Activated CD4-positive, alpha-beta T cell treated with anti-CD3 and anti-CD28 coated beads, Interleukin-2, amount 50 U/mL, for 16 hours (primary cell): ENCODE results near the gene ASAP2.

Source experiments
- DNase-seq: peaks from one replicate; pipeline ENCODE4 v3.0.0-alpha.2; 2020

Gene ASAP2

DNA sequence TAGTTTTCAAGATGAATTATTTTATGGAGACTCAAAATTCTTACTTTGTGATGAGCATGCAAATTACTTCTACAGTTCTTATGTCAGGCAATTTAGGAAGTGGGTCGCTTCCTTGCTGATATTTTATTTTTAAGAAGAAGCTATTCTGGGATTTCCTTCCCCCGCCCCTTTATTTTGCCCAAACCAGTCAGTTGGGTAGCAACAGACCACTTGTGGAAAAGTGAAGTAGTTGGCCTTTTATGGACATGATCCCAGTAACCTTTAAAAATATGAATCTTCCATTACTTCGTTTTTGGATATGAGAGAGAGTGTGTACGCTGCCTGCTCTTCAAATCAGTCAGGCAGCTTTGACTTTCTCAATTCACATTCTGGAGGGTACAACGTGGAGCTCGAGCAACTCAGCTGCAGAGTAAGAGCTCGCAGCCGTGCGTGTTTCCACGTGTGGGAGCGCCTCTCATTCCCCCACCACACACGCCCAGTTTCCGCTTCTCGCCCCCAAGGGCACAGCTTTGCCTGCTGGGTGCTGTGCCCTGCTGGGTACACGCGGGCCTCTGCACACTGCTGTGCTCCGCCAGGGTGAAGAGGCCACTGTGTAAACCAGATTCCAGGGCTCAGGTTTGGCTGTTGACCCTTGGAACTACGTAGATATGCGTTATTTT, 124.1 kb downstream of the ASAP2 start:
- no peak for DNase-seq

DNA sequence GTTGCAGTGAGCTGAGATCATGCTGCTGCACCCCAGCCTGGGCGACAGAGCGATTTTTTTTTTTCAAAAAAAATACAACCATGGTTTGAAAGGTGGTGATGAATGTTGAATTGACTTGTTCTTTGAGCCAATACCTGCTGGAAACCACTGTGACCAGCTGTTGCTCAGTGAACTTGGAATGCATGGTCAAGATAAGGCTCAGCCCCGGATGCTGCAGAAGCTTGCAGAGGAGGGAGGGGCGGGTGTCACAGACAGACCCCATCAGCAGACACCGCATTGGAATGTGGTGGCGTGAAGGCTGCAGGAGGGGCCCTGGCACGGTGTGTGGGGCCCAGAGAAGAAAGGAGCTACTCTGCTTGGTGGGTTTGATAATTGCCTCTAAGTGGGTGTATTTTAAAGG, 125.1 kb downstream of the ASAP2 start:
- no peak for DNase-seq

DNA sequence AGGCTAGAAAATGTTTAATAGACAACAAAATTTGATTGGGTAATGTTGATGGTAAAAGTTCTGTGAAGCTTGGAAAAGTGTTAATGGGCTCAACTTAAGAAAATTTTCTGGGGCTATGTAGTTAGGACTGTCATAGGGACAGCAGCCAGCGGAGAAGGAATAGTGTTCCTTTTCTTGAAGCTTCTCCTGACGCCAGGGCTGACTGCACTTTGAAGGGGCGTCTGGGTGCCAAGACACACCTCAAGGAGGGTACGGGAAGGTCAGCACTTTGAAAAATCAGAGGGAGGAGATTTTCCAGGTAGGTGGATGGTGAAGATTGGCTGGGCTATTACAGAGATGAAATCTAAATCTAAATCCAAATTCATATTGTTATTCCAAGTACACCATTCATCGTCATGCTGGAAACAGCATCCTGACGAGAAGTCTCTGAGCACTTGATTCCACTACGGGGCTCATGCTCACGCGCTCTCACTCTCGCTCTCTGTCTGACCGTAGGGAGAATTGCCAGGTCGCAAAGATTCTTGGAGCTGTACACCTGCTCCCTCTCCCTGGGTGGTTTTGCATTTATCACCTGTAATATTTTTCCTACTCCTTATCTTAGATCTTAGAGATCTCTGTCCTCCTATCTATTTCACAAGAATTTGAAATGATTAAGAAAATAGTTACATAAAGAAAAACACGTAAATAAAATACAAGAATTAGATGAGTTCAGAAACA, 125.7 kb downstream of the ASAP2 start:
- no peak for DNase-seq

DNA sequence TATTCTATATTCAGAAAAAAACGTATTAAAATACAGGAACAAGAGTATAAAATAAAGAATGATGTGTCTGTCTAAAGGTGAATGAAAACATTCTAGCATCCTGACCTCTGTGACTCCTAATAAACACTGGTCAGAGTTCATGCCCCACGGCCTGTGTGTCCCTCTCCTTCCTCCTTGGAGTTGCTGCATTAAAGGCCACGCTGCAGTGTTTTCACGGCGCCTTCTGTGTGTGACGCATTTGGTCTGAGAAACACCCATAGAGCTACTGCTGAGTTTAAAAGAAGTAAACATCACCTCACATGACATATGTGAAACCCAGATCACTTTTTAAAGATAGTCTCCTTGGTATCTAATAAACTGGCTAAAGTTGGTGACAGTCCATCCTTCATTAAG, 126.2 kb downstream of the ASAP2 start:
- DNase-seq: no peak

DNA sequence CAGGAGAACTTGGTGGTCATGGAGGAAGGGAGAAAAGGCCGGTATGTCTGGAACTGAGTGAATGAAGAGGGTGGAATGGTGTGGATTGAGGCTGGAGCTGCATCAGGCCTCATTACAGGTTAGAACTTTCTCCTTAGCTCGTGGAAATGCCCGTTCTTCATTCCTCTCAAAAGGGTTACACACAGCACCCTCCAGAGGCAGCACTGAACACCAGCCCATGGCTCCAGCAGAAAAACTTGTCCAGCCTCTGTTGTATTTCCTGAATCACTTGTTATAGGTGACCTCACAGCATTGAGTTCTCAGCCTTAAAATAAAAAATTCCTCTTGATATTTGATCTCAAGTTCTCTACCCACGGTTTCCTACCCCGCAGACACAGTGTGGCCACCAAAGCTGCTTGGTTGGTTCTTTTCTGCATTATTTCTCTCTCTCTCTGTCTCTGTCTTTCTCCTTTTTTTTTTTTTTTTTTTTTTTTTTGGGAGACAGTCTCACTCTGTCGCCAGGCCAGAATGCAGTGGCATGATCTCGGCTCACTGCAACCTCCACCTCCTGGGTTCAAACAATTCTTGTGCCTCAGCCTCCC, 127.1 kb downstream of the ASAP2 start:
- DNase-seq: peak; percentile 13

DNA sequence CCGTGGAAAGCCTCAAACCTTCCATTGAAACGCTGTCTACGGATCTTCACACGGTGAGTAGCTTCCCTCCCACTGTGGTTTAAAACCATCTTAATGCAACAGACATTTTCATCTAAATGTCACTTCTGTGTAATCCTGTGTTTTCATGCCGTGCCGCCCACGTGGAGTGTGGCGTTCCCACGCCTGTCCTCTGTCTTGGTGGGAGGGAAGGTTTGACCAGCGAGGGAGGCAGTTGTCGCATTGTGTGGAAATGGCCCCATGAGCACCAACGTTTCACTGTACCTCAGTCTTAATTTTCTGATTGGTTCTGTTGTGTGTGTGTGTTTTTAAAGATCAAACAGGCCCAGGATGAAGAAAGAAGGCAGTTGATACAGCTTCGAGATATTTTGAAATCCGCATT, 128.1 kb downstream of the ASAP2 start:
- DNase-seq: no peak

DNA sequence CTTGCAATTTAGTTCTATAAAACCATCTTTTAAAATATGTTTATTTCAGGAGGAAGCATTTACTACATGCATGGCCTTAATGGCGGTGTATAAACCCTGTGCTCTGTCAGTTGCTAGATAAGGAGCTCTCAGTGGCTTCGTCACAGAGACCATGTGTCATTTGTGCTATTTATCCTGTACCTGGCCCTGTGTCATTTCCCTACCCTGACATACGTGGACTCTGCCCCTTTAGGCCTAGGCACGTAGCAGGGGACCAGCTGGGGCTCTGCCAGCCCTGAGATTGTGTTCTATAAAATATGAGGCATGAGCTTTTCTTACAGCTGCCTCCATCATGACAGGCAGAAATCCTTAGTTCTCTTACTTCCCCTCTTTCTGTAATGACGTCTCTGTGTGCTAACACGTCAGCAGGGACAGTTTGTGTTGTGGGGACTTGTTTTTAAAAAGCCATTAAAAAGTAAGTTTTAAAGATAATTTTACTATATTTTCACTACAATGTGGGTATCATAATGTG, 128.8 kb downstream of the ASAP2 start:
- no peak for DNase-seq

DNA sequence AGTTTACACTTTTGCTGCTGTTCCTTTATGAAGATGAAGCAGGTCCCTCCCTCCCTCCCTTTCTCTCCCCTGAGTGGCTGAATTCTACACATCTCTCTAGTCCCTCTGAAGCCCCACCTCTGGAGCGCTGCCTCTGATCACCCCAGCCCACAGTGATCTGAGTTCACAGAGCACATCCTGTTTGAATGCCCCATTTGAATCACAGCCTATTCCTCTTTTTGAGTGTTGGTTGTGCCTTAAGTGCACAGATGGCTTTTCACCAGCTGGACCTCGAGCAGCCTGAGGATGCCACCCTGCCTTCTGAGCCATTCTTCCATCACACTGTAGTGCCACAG, 129.6 kb downstream of the ASAP2 start:
- peak; percentile 39 for DNase-seq

DNA sequence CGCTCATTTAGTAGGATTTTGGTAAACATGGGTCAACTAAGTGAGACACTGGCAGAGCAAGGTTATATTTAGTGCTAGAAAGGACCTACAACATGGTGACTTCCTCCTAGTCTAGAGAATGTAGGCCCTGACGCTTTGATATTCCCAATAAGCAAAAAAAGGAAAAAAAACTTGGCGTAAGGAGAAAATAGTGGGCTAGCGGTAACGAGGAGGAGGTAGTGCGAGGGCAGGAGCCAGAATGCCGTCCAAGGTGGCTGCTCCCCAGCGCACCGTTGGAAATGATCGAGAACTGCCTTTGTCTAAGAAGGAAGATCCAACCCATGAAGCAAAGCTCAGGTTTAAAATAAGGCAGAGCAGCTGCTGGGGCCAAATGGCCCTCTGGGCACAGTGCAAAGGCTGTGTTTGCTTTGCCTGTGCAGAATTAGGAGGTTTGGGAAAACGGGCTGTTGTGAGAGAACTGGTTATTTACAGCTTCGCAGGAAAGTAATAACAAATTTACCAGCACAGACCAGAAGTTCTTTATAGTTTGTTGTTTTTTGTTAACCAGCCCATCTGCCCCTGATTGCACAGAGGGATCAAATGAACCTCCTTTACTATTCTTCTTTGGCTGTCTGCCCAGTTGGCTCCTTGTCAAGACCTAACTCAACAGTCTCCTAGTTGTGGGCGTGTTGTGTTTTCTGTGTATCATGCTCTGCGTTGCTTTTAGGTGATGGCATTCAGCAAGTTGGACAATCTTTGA, 130.1 kb downstream of the ASAP2 start:
- no peak for DNase-seq

DNA sequence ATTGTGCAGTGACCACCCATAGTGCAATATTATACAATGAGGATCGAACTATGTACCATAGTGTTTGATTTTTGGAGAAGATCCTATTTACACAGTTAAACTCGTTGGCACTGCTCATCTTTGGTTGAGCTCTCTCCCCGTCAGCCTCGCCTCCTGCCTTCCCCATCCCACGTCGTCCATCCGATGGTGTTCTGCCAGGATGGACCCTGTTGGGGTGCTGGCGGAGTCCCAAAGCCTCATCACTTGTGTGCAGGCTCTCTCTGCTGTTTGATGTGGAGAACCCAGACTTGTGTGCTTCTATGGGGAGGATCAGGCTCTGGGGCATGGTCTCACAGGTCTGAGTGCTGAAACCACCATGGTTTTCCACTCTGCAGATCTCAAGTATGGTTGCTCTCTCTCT, 131.3 kb downstream of the ASAP2 start:
- no peak for DNase-seq

DNA sequence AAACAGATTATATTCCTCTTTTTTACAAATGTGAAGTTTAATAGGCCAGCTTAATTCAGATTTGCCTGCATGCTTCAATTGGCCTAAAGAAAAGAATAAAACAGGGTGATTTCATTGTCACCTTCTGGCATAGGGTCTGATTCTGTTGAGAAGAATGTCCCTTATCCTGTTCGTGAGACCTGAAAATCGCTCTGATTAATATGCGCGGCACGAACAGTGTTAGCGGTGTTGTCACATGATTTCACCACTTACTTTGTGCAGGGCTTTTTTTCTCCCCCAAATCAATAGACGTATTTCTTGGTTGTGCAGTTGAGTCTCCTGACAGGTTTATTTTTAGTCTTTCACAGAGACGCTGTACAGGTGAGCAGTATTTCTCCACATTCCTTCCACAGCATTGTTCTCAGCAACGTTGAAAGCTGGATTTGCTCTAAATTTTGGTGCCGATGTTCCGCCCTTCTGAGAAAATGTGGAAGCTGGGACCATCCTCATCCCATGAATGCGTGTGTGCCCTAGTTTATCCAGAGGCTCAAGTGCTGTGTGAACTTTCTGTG, 134.8 kb downstream of the ASAP2 start:
- no peak for DNase-seq

DNA sequence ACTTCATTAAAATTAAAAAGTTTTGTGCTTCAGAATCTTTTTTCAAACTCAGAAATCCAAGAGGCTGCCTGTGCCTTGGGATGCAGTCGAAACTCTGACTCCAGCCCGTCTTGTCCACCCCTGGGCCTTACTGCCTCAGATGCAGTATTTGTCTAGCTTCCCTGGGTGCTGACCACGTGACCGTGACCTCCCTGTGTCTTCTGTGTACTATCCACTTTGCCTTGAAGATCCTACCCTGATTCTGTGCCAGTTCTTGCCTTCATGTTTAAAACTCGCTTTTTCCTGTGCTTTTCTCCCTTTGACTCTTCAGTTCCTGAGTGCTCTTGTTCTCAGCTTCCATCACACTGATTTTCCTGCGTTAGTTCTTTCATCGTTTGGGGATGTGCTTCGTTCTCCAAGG, 136.0 kb downstream of the ASAP2 start:
- no peak for DNase-seq

DNA sequence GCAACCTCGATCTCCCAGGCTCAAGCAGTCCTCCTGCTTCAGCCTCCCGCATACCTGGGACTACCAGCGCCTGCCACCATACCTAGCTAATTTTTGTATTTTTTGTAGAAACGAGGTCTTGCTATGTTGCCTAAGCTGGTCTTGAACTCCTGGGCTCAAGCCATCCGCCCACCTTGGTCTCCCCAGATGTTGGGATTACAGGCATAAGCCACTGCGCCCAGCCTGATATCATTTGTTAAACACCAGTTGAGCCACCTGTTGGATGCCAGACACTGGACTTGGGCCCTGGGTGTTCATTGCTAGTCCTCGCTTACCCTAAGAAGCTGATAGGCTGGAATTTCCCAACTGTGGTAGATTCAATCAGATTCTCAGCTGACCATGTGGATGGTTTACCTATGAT, 136.9 kb downstream of the ASAP2 start:
- DNase-seq: no peak

DNA sequence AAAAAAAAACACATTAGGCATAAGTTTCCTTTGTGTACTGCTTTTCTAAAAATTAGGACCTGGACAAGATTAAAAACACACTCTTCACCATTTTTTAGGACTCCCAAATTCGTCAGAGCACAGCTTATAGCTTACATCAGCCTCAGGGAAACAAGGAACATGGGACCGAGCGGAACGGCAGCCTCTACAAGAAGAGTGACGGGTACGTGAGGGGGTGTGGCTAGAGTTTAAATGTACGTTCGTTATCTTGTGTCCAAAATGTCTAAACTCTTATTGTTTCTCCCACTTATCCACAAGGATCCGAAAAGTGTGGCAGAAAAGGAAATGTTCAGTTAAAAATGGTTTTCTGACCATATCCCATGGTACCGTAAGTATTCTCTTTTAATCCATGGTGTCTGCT, 137.8 kb downstream of the ASAP2 start:
- no peak for DNase-seq

DNA sequence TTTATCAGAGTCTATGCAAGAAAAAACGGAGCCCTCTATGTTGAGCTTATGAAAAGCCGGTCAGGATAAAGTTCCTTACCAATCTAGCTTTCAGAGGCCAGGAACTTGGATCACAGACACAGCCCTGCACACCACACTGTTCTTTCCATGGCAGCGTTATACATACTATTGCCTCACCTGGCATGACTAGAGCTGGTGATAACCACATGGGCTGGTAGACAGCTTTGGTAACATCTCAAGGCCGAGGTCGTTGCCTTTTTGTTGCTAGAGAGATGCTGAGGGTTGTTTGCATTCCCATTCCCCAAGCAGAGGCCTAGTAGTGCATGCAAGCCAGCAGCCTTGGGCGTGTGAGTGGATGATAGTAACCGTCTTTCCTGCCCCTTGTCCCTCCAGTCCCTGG, 138.7 kb downstream of the ASAP2 start:
- DNase-seq: no peak

DNA sequence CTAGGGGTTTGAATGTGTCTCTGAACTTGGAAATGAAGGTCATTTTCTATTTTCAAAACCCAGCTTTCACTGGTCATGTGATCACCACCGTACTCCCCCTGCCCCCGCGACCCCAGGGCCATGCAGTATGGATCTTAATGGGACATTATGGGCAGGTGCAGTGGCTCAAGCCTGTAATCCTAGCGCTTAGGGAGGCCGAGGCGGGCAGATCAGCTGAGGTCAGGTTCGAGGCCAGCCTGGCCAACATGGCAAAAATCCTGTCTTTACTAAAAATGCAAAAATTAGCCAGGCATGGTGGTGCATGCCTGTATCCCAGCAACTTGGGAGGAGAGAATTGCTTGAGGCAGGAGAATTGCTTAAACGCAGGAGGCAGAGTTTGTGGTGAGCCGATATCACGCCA, 139.4 kb downstream of the ASAP2 start:
- no peak for DNase-seq

DNA sequence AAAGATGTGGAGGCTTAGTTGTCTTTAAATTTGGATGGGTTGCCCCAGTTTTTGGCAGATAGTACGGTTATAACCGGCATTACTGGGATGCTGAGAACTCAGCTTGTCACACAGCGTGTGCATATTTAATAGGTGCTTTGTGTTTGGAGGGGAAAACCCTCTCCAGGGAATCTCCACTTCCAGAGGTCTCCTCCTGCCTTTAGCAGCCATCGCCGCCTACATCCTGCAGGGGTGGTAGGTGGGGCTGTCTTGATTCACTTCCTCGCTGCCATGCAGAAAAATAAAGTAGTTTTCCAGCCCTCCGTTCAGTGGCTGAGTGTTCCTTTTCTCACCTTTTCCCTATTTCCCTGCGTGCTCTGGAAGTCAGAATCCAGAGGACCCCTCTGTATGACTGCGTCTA, 140.3 kb downstream of the ASAP2 start:
- DNase-seq: no peak

DNA sequence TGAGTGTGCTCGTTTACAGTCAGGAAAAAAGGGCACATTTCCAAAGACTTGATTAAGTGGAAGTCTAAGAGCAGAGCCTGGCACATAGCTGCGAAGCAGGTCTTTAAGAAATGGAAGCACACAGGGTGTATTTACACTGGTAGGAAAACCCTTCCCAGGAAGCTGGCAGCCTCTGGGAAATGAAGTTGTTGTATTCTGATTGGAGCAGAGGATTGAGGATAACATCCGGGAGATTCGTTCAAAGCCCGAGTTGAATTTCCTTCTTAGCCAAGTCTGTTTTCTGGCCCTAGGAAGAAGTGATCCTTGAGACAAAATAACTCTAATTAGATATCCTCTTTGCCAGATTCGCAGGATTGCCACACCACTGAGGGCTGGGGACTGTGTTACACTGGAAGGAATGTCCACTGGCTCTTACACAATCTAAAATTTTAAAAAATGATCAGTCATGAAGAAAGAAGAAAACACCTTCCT, 140.8 kb downstream of the ASAP2 start:
- no peak for DNase-seq

DNA sequence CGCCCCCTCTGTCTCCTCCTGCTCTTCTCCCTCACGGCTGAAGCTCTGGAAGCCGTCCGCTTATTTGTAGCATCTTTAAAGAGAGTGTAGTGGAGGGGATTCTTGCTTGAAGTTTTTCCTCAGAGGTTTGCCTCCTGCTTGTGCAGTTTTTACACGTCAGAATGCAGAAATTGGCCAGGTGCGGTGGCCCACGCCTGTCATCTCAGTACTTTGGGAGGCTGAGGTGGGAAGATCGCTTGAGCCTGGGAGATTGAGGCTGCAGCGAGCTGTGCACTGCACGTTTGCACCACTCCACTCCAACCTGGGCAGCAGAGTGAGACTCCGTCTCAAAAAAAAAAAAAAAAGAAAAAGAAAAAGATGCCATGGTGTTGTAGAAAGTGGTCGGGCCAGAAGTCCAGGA, 147.7 kb downstream of the ASAP2 start:
- DNase-seq: no peak

DNA sequence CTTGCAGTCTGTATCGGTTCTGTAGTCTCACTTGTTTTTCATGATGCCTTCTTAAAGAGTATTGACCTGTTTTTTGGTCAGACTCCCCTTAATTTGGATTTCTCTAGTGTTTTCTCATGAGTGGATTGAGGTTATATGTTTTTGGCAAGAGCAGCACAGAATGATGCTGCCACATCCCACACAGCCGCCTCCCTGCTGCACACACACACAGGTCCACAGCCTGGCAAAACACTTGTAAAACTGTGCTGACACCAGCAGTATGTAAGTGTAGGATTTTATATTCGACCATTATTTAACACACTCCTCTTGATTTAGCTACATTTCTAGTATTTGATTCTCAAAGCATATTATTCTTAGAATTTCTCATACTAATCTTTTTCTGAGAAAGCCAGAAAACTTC, 148.7 kb downstream of the ASAP2 start:
- DNase-seq: no peak

DNA sequence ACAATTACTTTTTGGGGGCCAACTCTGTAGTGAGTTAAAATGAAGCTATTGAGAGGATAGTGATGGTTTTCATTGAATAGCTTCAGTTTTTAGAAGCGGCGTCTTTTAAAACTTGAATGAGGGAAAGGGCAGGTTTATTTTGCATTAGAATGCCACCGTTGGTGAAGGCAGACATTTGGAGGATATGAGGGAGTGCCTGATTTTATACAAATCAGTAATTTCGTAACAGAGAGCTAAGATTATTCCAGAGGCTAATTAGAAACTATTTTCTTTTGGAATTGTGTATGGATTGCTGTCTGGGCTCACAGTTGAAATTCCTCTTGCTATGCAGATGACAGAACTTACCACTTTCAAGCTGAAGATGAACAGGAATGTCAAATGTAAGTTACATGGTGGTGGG, 149.1 kb downstream of the ASAP2 start:
- DNase-seq: no peak

DNA sequence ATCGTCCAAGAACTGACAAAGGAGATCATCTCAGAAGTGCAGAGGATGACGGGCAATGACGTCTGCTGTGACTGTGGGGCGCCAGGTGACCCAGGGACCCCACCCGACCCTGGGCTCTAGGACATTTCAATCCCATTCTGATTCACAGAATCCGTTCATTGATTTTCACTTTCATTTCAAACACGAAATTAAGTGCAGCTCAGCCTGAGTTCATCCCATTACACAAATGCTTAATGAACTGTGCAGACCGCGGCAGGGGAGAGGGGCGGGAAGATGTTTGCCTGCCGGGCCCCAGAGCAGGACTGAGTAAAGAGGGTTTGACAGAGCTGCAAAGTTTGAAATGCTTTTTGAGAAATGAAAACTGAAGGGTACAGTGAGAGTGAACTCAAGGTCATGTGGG, 149.6 kb downstream of the ASAP2 start:
- no peak for DNase-seq

DNA sequence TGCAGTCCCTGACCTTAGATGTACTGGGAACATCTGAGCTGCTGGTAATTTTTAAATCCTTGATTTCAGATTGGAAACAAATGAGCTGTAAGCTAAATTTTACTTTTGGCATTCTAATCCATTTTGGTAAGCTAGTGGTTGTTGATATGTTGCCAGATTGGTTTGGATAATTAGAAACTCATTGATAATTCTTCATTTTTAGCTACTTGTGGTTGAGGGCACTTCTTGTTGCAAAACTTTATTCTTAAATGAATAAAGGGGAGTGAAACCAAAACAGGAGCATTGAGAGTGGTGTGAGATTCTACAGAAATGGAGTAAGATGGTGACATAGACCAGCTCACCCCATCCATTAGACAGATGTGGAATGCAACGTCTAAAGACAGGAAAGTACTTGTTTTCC, 152.2 kb downstream of the ASAP2 start:
- no peak for DNase-seq
